ENCODE results near the gene RPH3AL.
A peak's percentile ranks its signal among the peaks of the same experiment; 100 is the strongest.

Gene RPH3AL

GRCh38 chr17:292016-292415 is 60.6 kb downstream of the RPH3AL start:
- no peak for DNase-seq (ENCODE audit: low spot score in 2 of 2)
- Histone ChIP-seq H3K36me3 (replicated peaks) (no peaks in the 10 kb centered on the region), H3K4me3 (no peak overlapping the region), H3K9me3 (no peaks in the 10 kb centered on the region), H3K4me1 (no peaks in the 10 kb centered on the region), H3K27me3 (ENCODE audit: low read depth) (no peaks in the 10 kb centered on the region; the same call in 1 of the 2 replicates)
- in situ Hi-C loops (cut with MboI; ENCODE audit: low sequenced_read_pairs), result no loop called here

GRCh38 chr17:291587-291986 is 61.0 kb downstream of the RPH3AL start:
- H3K4me1 ChIP-seq, result no peaks in the 10 kb centered on the region
- no peak overlapping the region for H3K4me3 ChIP-seq
- H3K36me3 ChIP-seq (replicated peaks), result no peaks in the 10 kb centered on the region
- H3K9me3 ChIP-seq, result no peaks in the 10 kb centered on the region
- in situ Hi-C loops (cut with MboI; ENCODE audit: low sequenced_read_pairs), result no loop called here
- DNase-seq (ENCODE audit: low spot score in 2 of 2), result no peak
- H3K27me3 ChIP-seq (ENCODE audit: low read depth), result no peaks in the 10 kb centered on the region; the same call in 1 of the 2 replicates

DNA sequence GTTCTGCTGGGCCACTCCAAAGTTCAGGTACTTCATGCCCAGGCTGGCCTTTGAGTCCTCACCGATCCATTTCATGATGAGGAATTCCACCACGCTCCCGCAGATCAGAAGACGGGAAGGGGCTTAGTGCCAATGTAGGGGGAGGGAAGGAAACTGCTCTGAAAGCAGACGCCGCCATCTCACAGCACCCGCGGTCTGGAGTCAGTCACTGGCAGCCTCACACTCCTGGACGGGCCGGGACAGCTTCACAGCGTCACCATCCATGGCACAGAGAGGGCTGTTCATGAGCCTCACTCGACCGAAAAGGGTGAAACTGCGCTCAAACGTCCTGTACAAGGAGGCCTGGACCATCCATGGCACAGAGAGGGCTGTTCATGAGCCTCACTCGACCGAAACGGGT is 62.0 kb downstream of the RPH3AL start:
- H3K27me3 ChIP-seq (ENCODE audit: low read depth), result no peaks in the 10 kb centered on the region
- in situ Hi-C loops (cut with MboI; ENCODE audit: low sequenced_read_pairs), result no loop called here

GRCh38 chr17:290121-290521 is 62.5 kb downstream of the RPH3AL start:
- no peak for DNase-seq (ENCODE audit: low spot score in 2 of 2)
- Histone ChIP-seq H3K9me3 (no peaks in the 10 kb centered on the region), H3K36me3 (replicated peaks) (no peaks in the 10 kb centered on the region), H3K4me3 (no peak overlapping the region), H3K27me3 (ENCODE audit: low read depth) (no peaks in the 10 kb centered on the region), H3K4me1 (no peaks in the 10 kb centered on the region)
- in situ Hi-C loops (cut with MboI; ENCODE audit: low sequenced_read_pairs), result no loop called here

More for the DNA sequence above, 62.0 kb downstream of the RPH3AL start:
- H3K36me3 ChIP-seq (replicated peaks), result no peaks in the 10 kb centered on the region
- no peaks in the 10 kb centered on the region for H3K9me3 ChIP-seq
- no peak overlapping the region for H3K4me3 ChIP-seq
- DNase-seq (ENCODE audit: low spot score in 2 of 2), result no peak
- no peaks in the 10 kb centered on the region for H3K4me1 ChIP-seq

GRCh38 chr17:289409-289808 is 63.2 kb downstream of the RPH3AL start:
- no peaks in the 10 kb centered on the region for H3K27me3 ChIP-seq (ENCODE audit: low read depth)
- in situ Hi-C loops (cut with MboI; ENCODE audit: low sequenced_read_pairs), result no loop called here
- H3K4me1 ChIP-seq, result no peaks in the 10 kb centered on the region
- no peaks in the 10 kb centered on the region for H3K9me3 ChIP-seq
- H3K4me3 ChIP-seq, result no peak overlapping the region
- no peaks in the 10 kb centered on the region for H3K36me3 ChIP-seq (replicated peaks)
- DNase-seq (ENCODE audit: low spot score in 2 of 2), result no peak

DNA sequence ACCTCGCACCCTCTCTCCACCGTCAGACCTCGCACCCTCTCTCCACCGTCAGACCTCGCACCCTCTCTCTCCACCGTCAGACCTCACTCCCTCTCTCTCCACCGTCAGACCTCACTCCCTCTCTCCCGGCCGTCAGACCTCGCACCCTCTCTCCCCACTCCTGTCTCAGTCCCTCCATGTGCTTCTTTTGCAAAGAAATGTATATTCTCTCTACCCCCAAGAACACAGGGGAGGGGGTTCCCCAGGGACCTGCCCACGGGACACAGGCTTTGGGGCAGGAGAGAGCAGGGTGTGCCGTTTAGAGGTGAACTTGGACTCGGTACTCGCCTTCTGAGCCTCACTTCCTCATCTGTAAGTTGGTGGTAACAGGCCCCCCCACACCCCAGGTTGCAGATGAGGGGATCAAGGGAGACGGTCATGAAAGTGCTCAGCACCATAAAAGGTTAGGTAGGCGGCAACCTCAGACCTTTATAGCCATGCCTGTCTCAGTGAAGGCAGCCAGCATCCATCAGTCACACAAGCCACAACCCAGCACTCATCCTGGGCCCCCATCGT is 63.7 kb downstream of the RPH3AL start:
- Histone ChIP-seq H3K9me3 (no peaks in the 10 kb centered on the region), H3K36me3 (replicated peaks) (no peaks in the 10 kb centered on the region), H3K4me1 (no peaks in the 10 kb centered on the region), H3K27me3 (ENCODE audit: low read depth) (no peaks in the 10 kb centered on the region), H3K4me3 (no peak overlapping the region)
- in situ Hi-C loops (cut with MboI; ENCODE audit: low sequenced_read_pairs), result no loop called here
- DNase-seq (ENCODE audit: low spot score in 2 of 2), result peak in 1 of 2 experiments; percentile 3

DNA sequence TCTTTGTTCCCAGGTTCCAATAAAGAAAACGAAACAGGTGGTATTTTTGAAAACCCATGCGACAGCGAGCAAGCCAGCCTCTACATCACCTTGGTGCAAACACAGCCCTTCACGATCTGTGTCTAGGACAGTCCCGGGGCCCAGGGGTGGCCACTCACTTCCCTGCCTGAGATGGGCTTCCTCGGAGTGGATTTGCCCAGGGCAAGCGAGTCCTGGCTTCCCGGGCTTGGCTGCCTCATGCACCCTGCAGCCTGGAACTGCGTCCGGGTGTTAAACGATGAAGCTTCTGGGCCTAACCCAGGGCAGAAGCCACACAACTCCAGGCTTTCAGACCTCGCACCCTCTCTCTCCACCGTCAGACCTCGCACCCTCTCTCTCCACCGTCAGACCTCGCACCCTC is 66.0 kb downstream of the RPH3AL start:
- Histone ChIP-seq H3K4me1 (no peaks in the 10 kb centered on the region), H3K27me3 (ENCODE audit: low read depth) (no peaks in the 10 kb centered on the region), H3K4me3 (no peak overlapping the region), H3K36me3 (replicated peaks) (no peaks in the 10 kb centered on the region), H3K9me3 (no peaks in the 10 kb centered on the region)
- peak in 1 of 2 experiments; percentile 6 for DNase-seq (ENCODE audit: low spot score in 2 of 2)
- in situ Hi-C loops (cut with MboI; ENCODE audit: low sequenced_read_pairs), result no loop called here

GRCh38 chr17:285751-286422 is 66.7 kb downstream of the RPH3AL start:
- no peaks in the 10 kb centered on the region for H3K9me3 ChIP-seq
- H3K4me1 ChIP-seq, result no peaks in the 10 kb centered on the region
- DNase-seq (ENCODE audit: low spot score in 2 of 2), result peak in 1 of 2 experiments; percentile 5
- H3K27me3 ChIP-seq (ENCODE audit: low read depth), result no peaks in the 10 kb centered on the region
- no peak overlapping the region for H3K4me3 ChIP-seq
- no peaks in the 10 kb centered on the region for H3K36me3 ChIP-seq (replicated peaks)
- in situ Hi-C loops (cut with MboI; ENCODE audit: low sequenced_read_pairs), result no loop called here

GRCh38 chr17:284676-285355 is 67.8 kb downstream of the RPH3AL start:
- in situ Hi-C loops (cut with MboI; ENCODE audit: low sequenced_read_pairs), result no loop called here
- Histone ChIP-seq H3K27me3 (ENCODE audit: low read depth) (no peaks in the 10 kb centered on the region), H3K4me1 (no peaks in the 10 kb centered on the region), H3K36me3 (replicated peaks) (no peaks in the 10 kb centered on the region), H3K4me3 (no peak overlapping the region), H3K9me3 (no peaks in the 10 kb centered on the region)
- peak in 1 of 2 experiments; percentile 3 for DNase-seq (ENCODE audit: low spot score in 2 of 2)

DNA sequence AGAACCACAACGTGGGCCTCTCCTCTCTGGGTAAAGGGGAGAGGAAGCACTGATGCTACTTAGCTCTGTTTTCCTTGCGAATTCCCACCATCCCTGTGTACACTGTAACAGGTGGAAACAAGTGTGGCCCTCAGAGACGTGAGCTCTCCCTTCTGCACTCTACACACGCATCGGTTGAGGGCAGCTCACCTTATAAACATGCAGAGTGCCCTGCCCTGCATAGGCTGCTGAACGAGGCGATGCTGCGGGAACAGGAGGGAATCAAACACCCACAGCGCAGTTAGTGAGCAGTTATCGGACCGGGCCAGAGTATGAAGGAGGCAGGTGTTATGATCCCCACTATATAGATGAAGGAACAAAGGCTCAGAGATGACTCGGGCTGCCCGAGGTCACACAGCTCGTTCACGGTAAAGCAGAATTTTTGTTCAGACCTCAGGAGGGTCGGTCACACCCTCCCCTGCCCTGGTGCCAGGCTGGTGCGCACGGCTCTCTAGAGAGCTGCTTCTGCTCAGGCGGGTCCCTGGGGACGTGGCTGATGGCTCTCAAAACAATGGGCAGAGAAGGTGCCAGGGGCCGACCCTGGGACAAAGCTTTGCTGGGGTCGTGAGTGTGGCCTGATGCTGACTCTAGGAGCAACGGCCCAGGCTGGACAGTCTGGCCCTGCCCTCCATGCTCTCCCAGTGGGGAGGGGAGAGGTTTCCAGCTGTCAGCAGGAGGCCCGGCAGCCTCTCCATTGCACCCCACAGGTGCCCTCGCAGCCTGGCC is 68.5 kb downstream of the RPH3AL start:
- in situ Hi-C loops (cut with MboI; ENCODE audit: low sequenced_read_pairs), result no loop called here
- H3K4me3 ChIP-seq, result no peak overlapping the region
- H3K4me1 ChIP-seq, result no peaks in the 10 kb centered on the region
- H3K36me3 ChIP-seq (replicated peaks), result no peaks in the 10 kb centered on the region
- peak in 1 of 2 experiments; percentile 6 for DNase-seq (ENCODE audit: low spot score in 2 of 2)
- H3K9me3 ChIP-seq, result no peaks in the 10 kb centered on the region
- no peaks in the 10 kb centered on the region for H3K27me3 ChIP-seq (ENCODE audit: low read depth)

- peak in 1 of 2 experiments; percentile 6 for DNase-seq (ENCODE audit: low spot score in 2 of 2)
- in situ Hi-C loops (cut with MboI; ENCODE audit: low sequenced_read_pairs), result no loop called here
Observed at GRCh38 chr17:282912-283882, 69.4 kb downstream of the RPH3AL start.

DNA sequence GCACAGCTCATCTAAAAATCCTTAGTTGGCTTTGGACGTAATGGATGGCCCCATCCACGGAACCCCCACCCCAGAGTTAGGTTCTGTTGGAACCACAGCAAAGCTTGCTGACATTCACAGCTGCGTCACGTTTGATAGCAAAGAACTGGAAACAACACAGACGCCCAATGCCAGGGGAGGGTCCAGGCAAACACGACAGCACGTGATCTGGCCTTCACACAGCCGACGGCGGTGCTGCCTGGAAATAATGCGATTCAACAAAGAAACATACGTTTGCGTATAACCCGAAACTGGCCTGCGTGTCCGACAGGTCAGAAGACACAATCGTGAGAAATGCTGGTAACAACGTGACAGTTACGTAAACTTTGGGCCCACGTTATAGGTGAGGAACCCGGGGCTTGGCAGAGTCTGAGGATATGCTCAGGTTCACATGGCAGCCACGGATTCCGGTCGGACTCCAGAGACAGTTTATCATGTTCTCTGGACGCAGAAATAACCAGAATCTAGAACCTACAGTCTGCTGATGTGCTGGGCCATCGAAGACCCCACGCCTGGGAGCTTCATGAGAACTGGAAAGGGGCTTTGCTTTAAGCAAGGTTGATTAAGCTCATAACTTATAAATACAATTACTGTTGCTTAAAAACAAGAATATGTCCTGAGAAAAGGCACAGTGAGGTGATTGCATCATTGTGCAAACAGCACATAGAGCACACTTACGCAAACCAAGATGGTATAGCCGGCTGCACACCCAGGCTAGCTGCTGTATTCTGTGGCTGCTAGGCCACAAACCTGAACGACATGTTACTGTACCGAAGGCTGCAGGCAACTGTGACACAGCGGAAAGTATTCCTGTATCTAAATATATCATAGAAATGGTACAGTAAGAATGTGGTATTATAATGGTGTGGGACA is 70.4 kb downstream of the RPH3AL start:
- in situ Hi-C loops (cut with MboI; ENCODE audit: low sequenced_read_pairs), result no loop called here
- Histone ChIP-seq H3K36me3 (replicated peaks) (no peaks in the 10 kb centered on the region), H3K27me3 (ENCODE audit: low read depth) (no peaks in the 10 kb centered on the region), H3K4me3 (no peak overlapping the region), H3K9me3 (no peaks in the 10 kb centered on the region), H3K4me1 (no peaks in the 10 kb centered on the region)
- peak in 1 of 2 experiments; percentile 4 for DNase-seq (ENCODE audit: low spot score in 2 of 2)

More at GRCh38 chr17:282912-283882, 69.4 kb downstream of the RPH3AL start:
- Histone ChIP-seq H3K4me1 (no peaks in the 10 kb centered on the region), H3K27me3 (ENCODE audit: low read depth) (no peaks in the 10 kb centered on the region), H3K36me3 (replicated peaks) (no peaks in the 10 kb centered on the region), H3K9me3 (no peaks in the 10 kb centered on the region), H3K4me3 (no peak overlapping the region)
